Neural progenitor cell (in vitro differentiated cells): ENCODE measurements around the gene SERPINI1.

ENCODE experiments used
- CTCF ChIP-seq: fragments of 200-600 bp; sonication (generic); IDR thresholded peaks from 2 replicates; pipeline ENCODE4 v1.5.1; 2017; ENCODE audit warnings: antibody characterized with exemption, mild to moderate bottlenecking
- EZH2 ChIP-seq: fragments of 200-600 bp; sonication (generic); IDR thresholded peaks from 2 replicates; pipeline ENCODE4 v1.6.1; 2017; ENCODE audit warnings: antibody characterized with exemption, mild to moderate bottlenecking, moderate library complexity

DNA sequence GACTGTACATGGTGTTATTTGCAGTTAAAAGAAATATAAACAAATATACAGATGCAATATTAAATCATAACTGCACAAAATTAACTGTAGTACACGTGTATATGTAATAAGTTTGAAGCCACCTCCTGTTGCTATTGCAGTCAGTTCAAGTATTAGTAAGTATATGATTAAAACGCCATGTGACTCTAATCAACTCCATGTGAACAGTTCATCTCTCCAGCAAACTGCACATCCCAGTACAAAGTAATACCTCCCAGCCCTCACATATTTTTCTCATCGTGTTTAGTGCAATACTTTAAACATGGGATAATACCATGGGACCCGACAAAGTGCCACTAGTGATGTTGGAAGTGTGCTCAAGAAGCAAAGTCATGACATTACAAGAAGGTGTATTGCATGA lies 35.5 kb upstream of the SERPINI1 start:
- TF ChIP-seq CTCF (no peak), EZH2 (no peak)
